Cardiac muscle cell (in vitro differentiated cells and primary cell): Measurements from ENCODE around the gene GDNF. TPM values are rescaled to one million over a fixed set of nuclear protein-coding genes. Genes with fewer than 3 reads are reported as not detected.
"Not testable (repeated sequence)": the region's sequence is repeated elsewhere in the genome, so short reads cannot be mapped to it uniquely, and the experiment has no call there.

Experiments used
- DNase-seq, 2 donors: peaks; one replicate each; pipeline versions ENCODE4 v3.0.0 to v3.0.0-alpha.2; 2010 to 2017; ENCODE audit warnings: low read depth in 1 of 2, low spot score in 1 of 2
- H3K27ac ChIP-seq: fragments of 200-600 bp; sonication (generic); 2 replicates; pipeline ENCODE4 v1.5.1; 2016
- H3K27me3 ChIP-seq: fragments of 200-600 bp; sonication (generic); 2 replicates; pipeline ENCODE4 v1.6.0; 2016; ENCODE audit warnings: control low read depth
- H3K36me3 ChIP-seq: fragments of 200-600 bp; sonication (generic); 2 replicates; pipeline ENCODE4 v1.5.1; 2016; ENCODE audit warnings: control low read depth
- H3K4me1 ChIP-seq: fragments of 200-600 bp; sonication (generic); 2 replicates; pipeline ENCODE4 v1.8.1; 2017; ENCODE audit warnings: low read depth, mild to moderate bottlenecking, mixed run types
- H3K4me3 ChIP-seq: fragments of 200-600 bp; sonication (generic); 2 replicates; pipeline ENCODE4 v1.5.1; 2016; ENCODE audit warnings: mild to moderate bottlenecking
- H3K9me3 ChIP-seq: fragments of 200-600 bp; sonication (generic); 2 replicates; pipeline ENCODE4 v1.5.1; 2017; ENCODE audit warnings: low read depth, mild to moderate bottlenecking, control low read depth
- polyA plus RNA-seq: library from polyadenylated mRNA; unstranded; fragments of >200 nt; fragmentation: Nextera tagmentation; extraction: Ambion mirVana; gene quantifications from 2 replicates; pipeline ENCODE4 v1.2.1, GENCODE V29; 2016
- total RNA-seq: library from RNA; depleted of rRNA; stranded (reverse); fragments of >200 nt; gene quantifications from 2 replicates; pipeline ENCODE4 v1.2.3, GENCODE V29; 2016
- TF ChIP-seq, protein P1 (sequence below): IDR thresholded peaks from 2 replicates; pipeline ENCODE4 v1.5.1; 2012; ENCODE audit warnings: low read depth, mild to moderate bottlenecking, low read length

Gene GDNF
- total and polyA plus RNA-seq, 2 experiments from 2014 or later = not detected

DNA sequence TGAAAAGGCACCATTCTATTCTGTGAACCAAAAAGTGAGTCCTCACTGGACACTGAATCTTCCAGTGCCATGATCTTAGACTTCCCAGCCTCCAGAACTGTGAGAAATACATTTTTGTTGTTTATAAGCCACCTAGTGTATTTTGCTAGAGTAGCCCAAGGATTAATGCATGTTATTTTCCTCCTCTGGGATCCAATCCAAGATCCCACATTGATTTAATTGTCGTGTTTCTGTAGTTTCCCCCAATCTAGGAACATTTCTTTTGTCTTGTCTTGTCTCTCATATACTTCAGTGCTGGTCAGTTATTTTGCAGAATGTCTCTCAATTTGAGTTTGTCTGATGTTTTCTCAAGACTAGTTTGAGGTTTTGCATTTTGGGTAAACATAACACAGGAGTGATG, 36.4 kb downstream of the GDNF start:
- H3K4me3 ChIP-seq = no peak overlapping the region
- no peaks in the 10 kb centered on the region for H3K36me3 ChIP-seq
- H3K27ac ChIP-seq = no peak overlapping the region
- no peaks in the 10 kb centered on the region for H3K27me3 ChIP-seq
- TF ChIP-seq, protein P1, sequence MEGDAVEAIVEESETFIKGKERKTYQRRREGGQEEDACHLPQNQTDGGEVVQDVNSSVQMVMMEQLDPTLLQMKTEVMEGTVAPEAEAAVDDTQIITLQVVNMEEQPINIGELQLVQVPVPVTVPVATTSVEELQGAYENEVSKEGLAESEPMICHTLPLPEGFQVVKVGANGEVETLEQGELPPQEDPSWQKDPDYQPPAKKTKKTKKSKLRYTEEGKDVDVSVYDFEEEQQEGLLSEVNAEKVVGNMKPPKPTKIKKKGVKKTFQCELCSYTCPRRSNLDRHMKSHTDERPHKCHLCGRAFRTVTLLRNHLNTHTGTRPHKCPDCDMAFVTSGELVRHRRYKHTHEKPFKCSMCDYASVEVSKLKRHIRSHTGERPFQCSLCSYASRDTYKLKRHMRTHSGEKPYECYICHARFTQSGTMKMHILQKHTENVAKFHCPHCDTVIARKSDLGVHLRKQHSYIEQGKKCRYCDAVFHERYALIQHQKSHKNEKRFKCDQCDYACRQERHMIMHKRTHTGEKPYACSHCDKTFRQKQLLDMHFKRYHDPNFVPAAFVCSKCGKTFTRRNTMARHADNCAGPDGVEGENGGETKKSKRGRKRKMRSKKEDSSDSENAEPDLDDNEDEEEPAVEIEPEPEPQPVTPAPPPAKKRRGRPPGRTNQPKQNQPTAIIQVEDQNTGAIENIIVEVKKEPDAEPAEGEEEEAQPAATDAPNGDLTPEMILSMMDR = no peak
- no peaks in the 10 kb centered on the region for H3K9me3 ChIP-seq
- H3K4me1 ChIP-seq = no peaks in the 10 kb centered on the region
- DNase-seq = no peak

DNA sequence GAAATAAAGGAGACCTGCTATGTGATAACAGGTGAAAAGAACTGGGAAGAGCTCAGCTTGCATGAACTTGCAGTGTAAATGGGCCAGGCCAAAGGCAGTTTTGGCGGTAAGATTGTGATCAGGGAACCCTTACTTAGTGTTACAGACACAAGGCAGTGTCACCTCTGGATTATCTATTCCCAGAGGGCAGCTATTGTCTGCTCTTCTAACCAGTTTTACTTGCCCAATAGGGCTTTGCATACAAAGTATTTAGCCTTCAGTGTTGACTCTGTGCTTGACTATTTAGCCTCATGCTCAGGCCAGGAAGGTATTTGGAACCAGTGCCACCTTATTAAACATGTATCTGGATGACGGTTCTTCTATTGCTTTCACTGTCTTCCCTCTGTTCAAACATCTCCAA, 38.3 kb downstream of the GDNF start:
- no peak for DNase-seq
- no peaks in the 10 kb centered on the region for H3K36me3 ChIP-seq
- H3K4me1 ChIP-seq = no peaks in the 10 kb centered on the region
- TF ChIP-seq, protein P1 = no peak
- H3K27ac ChIP-seq = no peak overlapping the region
- H3K4me3 ChIP-seq = no peak overlapping the region
- H3K9me3 ChIP-seq = no peaks in the 10 kb centered on the region
- H3K27me3 ChIP-seq = no peaks in the 10 kb centered on the region

DNA sequence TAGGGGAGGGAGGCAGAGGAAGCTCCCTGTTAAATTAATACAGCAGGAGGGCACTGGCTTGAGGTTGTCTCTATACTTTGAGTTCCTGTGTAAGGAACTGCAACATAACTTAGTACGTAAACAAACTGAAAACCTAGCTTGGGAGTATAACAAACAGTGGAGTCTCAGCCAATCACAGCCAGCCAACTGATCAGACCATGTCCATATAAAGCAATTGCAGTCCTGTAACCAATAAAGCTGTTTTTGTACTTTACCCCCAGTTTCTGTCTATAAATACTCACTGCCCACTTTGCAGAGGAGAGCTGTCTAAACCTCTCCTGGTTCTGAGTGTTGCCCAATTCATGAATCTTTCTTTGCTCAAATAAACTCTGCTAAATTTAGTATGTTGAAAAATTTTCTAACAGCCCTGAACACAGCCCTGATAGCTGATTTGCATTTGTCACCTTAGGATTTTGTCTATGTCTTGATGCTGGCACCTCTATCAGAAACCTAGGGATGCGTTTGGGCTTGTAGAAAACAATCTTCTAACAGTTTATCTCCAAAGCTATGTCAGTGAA, 39.9 kb downstream of the GDNF start:
- Histone ChIP-seq H3K27me3 (no peaks in the 10 kb centered on the region), H3K9me3 (no peaks in the 10 kb centered on the region), H3K27ac (no peak overlapping the region), H3K4me1 (no peaks in the 10 kb centered on the region), H3K4me3 (no peak overlapping the region), H3K36me3 (no peaks in the 10 kb centered on the region)
- TF ChIP-seq, protein P1 = no peak
- DNase-seq = no peak

DNA sequence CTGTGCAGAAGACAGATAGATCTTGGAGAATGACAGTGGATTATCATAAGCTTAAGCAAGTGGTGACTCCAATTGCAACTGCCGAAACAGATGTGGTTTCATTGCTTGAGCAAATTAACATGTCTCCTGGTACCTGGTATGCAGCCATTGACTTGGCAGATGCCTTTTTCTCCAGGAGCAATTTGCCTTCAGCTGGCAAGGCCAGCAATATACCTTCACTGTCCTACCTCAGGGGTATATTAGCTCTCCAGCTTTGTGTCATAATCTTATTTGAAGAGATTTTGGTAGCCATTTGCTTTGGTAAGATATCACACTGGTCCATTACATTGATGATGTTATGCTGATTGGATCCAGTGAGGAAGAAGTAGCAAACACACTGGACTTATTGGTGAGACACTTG, 43.4 kb downstream of the GDNF start:
- not testable (repeated sequence) for H3K27me3 ChIP-seq, DNase-seq, H3K9me3 ChIP-seq, H3K36me3 ChIP-seq, H3K4me3 ChIP-seq, H3K4me1 ChIP-seq, H3K27ac ChIP-seq

DNA sequence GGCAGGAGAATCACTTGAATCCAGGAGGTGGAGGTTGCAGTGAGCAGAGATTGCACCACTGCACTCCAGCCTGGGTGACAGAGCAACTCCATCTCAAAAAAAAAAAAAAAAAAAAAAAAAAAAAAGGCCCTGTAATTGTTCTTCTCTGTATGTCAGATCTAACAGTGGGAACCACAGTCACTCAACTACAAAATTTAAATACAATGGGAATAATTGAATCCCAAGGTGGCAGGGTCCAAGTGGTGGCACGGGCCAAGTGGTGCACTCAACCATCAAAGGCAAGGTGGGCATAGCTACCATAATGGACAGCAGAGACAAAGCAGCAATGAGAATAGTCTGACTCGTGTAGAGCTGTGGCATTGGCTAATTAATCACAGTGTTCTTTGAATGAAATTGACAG, 44.5 kb downstream of the GDNF start:
- H3K27ac ChIP-seq, DNase-seq, H3K27me3 ChIP-seq, H3K9me3 ChIP-seq, H3K4me1 ChIP-seq, H3K4me3 ChIP-seq, H3K36me3 ChIP-seq: not testable (repeated sequence)

DNA sequence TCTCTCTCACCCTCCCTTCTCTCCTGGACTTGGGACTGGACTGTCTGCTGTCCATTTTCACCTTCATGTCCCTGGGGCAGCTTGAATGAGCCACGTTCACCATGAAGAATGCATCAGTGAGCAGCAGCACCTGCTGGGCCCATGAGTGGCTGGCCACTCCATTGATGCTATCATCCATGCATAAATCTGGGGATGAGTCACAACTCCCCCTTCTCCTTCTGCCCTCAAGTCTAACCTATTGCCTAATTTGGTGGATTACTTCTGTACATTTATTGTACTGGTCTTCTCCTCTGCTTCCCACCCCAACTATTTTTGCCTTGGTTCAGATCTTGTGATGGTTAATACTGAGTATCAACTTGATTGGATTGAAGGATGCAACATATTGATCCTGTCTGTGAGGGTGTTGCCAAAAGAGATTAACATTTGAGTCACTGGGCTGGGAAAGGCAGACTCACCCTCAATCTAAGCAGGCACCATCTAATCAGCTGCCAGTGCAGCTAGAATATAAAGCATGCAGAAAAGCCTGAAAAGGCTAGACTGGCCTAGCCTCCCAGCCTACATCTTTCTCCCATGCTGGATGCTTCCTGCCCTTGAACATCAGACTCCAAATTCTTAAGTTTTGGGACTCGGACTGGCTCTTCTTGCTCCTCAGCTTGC, 46.7 kb downstream of the GDNF start:
- no peak overlapping the region for H3K27ac ChIP-seq
- H3K4me1 ChIP-seq = no peaks in the 10 kb centered on the region
- no peaks in the 10 kb centered on the region for H3K9me3 ChIP-seq
- TF ChIP-seq, protein P1 = no peak
- no peaks in the 10 kb centered on the region for H3K36me3 ChIP-seq
- H3K27me3 ChIP-seq = no peaks in the 10 kb centered on the region
- DNase-seq = peak in 1 of 2 donors; percentile 29
- no peak overlapping the region for H3K4me3 ChIP-seq
